ENCODE measurements around the gene UCMA.

Gene UCMA

DNA sequence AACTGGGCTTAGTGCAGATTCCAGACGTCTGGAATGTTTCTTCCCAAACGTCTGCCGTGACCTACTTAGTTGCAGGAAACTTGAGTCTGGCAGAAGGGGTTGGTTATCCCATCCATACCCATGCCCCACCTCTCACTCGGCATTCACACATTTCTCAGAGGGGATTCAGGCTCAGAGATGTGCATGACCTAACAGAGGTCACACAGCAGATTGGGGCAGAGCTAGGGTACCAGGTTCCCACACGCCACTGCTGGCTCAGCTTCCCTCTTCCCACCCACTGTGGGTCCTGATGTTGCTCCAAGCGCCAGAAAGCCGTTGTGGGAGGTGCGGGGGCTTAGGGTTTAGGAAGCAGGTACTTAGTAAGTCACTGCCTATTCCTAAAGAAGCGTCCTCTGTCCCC, 3.0 kb downstream of the UCMA start:
- TF ChIP-seq ZFX (IDR thresholded peaks at IDR 0.05; ENCODE audit: borderline replicate concordance): no peak
- TF ChIP-seq, protein P1, sequence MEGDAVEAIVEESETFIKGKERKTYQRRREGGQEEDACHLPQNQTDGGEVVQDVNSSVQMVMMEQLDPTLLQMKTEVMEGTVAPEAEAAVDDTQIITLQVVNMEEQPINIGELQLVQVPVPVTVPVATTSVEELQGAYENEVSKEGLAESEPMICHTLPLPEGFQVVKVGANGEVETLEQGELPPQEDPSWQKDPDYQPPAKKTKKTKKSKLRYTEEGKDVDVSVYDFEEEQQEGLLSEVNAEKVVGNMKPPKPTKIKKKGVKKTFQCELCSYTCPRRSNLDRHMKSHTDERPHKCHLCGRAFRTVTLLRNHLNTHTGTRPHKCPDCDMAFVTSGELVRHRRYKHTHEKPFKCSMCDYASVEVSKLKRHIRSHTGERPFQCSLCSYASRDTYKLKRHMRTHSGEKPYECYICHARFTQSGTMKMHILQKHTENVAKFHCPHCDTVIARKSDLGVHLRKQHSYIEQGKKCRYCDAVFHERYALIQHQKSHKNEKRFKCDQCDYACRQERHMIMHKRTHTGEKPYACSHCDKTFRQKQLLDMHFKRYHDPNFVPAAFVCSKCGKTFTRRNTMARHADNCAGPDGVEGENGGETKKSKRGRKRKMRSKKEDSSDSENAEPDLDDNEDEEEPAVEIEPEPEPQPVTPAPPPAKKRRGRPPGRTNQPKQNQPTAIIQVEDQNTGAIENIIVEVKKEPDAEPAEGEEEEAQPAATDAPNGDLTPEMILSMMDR (IDR thresholded peaks at IDR 0.05): no peak
- no peak overlapping the region for H3K27ac ChIP-seq

DNA sequence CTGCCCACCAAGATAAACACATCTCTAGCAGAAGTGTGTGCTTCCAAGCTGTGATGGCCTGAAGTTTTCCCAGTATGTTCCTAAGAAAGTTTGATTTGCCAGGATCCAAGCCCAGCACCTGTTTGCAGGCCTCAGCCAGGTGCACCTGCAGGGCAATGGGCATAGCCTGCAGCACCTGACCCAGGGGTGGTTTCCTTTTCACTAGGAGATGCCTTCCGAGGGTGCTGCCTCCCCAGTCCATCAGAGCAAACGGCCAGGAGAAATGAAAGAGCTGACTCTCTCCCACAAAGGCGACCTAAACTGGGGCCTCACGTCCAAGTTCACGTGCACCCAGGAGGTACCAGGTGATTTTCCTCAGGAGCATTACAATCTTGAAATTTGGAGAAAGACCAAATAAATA, 7.1 kb downstream of the UCMA start:
- no peak overlapping the region for H3K27ac ChIP-seq
- TF ChIP-seq, protein P1 (IDR thresholded peaks at IDR 0.05): no peak
- no peak for TF ChIP-seq ZFX (IDR thresholded peaks at IDR 0.05; ENCODE audit: borderline replicate concordance)

DNA sequence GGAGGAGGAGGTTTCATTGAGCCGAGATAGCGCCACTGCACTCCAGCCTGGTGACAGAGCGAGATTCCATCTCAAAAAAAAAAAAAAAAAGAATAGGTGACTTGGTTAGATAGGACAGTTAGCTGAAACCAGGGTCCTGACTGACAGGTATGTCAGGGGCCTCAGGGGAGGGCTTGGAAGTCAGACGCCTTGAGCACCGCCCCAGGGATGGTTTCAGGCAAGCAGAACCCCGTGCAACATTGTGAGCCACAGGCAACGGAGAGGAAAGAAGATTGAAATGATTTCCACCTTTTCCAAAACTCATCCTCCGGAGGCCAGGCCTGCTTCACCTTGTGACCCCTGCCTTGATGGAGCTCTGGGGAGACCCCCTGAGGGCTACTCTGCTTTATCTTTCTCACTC, 8.6 kb downstream of the UCMA start:
- TF ChIP-seq, protein P1 (IDR thresholded peaks at IDR 0.05): no peak
- TF ChIP-seq ZFX (IDR thresholded peaks at IDR 0.05; ENCODE audit: borderline replicate concordance): no peak
- no peak overlapping the region for H3K27ac ChIP-seq

DNA sequence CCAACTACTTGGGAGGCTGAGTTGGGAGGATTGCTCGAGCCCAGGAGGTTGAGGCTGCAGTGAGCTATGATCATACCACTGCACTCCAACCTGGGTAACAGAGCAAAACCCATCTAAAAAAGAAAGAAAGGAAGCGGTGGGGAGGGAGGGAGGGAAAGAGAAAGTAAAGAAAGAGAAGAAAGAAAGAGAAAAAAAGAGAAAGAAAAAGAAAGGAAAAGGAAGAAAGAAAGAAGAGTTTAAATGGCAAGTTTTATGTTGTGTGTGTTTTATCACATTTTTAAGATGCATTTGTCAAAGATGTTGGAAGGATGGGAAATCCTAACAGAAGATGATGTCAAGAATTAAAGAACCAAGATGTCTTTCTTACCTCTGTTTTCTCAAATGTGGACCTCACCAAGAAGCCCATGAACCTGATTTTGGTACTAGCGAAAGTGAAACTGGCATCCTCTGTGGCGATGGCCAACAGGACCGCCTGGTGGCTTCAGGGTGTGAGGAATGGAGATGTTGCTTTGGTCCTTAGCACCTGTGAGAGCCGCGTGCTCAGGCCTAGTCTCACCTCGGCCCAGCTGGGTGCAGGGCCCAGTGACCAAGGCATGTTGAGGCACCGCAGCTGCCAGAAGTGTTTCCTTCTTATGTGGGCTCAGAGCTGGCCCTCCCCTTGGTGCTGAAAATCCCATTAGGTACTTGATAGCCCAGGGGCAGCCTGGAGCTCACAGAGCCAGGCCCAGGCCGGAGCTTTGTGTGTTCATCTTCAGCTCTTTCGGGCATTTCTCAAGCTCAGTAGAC, 9.8 kb downstream of the UCMA start:
- TF ChIP-seq, protein P1 (IDR thresholded peaks at IDR 0.05): no peak
- TF ChIP-seq ZFX (IDR thresholded peaks at IDR 0.05; ENCODE audit: borderline replicate concordance): no peak
- no peak overlapping the region for H3K27ac ChIP-seq

DNA sequence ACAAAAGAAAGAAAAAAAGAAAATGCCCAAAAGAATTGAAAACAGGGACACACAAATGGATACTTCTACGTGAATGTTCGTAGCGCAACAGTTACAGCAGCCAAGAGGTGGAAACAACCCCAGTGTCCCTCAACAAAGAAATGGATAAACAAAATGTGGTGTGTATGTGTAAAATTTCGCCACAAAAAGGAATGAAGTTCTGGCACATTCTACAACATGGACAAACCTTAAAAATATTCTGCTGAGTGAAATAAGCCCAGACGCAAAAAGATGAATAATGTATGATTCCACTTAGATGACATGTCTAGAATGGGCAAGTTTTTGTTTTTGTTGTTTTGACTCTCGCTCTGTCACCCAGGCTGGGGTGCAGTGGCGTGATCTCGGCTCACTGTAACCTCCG, 10.9 kb downstream of the UCMA start:
- no peak overlapping the region for H3K27ac ChIP-seq
- TF ChIP-seq, protein P1 (IDR thresholded peaks at IDR 0.05): no peak
- no peak for TF ChIP-seq ZFX (IDR thresholded peaks at IDR 0.05; ENCODE audit: borderline replicate concordance)

DNA sequence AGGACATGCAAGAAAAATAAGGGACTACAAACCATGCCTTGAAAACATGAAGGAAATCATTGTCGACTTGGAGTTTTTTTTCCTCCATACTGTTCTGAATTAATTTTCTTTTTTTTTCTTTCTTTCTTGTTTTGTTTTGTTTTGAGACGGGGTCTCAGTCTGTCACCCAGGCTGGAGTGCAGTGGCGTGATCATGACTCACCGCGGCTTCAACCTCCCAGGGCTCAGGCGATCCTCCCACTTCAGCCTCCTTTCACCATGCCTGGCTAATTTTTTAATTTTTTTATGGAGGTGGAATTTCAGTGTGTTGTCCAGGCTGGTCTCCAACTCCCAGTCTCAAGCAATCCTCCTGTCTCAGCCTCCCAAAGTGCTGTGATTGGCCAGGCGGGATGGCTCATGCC, 11.6 kb downstream of the UCMA start:
- no peak overlapping the region for H3K27ac ChIP-seq
- no peak for TF ChIP-seq ZFX (IDR thresholded peaks at IDR 0.05; ENCODE audit: borderline replicate concordance)
- TF ChIP-seq, protein P1 (IDR thresholded peaks at IDR 0.05): no peak

DNA sequence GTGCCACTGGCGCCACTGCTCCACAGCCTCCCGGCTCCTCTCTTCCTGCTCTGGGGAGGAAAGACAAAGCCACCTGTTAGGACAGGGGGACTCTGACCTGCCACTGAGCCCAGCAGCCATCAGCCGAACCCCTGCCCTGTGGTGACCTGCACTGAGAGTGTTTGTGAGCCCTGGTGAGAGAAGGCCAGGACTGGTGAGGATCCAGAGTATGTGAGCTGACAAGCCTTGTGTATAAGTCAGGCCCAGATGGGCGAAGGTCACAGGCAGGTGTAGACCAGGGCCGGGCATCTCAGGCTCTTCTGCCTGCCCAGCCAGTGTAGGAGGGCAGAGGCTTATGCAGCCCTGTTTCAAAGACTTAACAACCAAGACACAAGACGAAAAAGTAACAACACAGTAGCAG, 12.0 kb downstream of the UCMA start:
- no peak for TF ChIP-seq ZFX (IDR thresholded peaks at IDR 0.05; ENCODE audit: borderline replicate concordance)
- TF ChIP-seq, protein P1 (IDR thresholded peaks at IDR 0.05): no peak
- H3K27ac ChIP-seq: no peak overlapping the region

Measured in 22Rv1 (cell line).